ENCODE results near the gene JCAD. TPM values are rescaled to one million over a fixed set of nuclear protein-coding genes. Genes with fewer than 3 reads are reported as not detected.
"Not testable (repeated sequence)": the region's sequence is repeated elsewhere in the genome, so short reads cannot be mapped to it uniquely, and the experiment has no call there.

The JCAD gene
- total RNA-seq, 1 donor from 2014 or later: 3.2 TPM

DNA sequence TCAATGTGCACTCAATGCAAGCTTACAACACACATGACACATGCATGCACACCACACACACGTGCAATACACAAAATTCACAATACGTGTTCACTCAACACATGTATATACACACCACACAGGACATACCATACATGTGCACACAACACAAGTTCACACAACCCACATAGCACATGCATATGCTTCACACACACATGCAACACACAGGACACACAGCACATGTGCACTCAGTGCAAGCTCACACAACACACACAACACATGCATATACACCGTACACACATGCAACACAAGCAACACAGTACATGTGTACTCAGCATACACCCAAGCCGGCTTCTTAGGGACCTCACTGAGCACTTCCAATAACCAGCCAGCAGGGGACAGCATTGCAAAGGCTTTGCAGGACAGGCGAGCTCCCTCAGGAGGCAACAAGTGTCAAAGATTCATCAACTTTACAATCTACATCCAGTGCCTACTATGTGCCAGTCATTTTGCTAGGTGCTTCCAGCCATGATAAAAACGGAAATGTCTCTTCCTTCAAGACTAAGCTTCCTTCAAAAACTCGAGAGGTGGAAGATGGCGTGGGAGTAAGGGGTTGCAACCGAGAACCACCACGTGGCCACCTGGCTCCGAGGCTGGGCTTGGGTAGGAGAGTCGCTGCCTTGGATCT, 61.1 kb downstream of the JCAD start:
- intact Hi-C loops (cut with micrococcal nuclease): loop anchor here (1.0 to 10.0 kb wide), 4 partner anchors 29 to 593 kb away; no protein-coding TSS in a partner anchor

DNA sequence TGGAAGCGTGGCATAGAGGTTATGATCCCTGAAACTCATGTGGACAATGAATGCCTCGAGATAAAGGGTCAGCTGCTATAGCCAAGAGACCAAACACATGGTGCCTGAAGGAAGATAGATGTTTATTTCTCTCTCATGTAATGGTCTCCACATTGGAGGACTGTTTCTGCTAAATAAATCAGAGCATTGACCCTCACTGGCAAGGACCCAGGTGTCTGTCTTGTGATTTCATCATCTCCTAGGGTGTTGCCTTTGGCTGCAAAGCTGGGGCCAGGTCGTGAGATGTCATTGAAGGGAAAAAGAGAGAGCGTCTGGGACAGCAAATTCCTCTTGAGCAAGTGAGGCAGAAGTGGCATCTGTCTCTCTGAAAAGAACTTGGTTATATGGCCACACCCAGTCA, 64.6 kb downstream of the JCAD start:
- intact Hi-C loops (cut with micrococcal nuclease): loop anchor here (10.0 kb wide), 1 partner anchor 390 kb away; no protein-coding TSS in a partner anchor

DNA sequence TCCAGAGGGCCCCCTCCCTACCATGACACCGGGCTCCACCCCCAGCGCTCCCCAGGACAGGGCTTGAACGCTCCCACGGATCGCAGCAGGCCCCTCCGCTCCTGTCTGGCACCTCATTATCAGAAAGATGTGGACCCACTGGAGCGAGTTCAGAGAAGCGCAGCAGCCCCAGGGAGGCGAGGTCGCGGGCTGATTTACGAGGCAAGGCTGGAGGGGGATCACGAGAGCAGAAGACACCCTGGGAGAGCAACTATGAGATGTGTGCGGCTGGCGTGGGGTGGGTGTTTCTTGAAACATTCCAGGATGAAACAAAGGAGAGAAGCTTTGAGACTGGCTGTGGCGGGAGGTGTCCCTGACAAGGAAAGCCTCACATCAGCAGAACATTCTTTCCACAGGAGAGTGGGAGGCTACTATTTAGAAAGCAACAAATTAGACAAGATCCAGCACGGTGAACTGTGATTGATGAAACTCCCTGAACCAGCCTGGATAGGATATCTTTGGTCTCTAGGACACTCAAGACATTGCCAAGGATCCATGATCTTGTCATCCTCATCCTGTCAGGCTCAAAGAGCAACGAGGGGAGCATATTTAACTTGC, 66.0 kb downstream of the JCAD start:
- intact Hi-C loops (cut with micrococcal nuclease): loop anchor here (10.0 kb wide), 1 partner anchor 391 kb away; no protein-coding TSS in a partner anchor

DNA sequence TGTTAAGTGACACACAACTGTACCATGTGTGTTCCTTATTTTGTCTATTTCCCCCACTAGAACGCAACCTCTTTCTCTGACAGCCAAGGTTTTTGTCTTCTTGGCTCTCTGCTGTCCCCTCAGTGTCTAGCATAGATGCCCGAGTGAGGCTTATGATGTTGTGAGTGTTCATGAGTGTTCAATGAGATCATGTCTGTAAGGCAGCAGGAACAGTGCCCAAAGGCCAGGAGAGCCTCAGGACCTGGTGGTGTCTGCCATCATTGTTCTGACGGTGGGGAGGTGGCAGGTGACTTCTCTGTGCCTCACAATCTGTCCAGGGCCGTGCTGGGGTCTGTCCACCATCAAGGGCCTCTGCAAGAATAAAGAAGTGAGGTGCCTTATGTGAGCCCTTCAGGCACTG, 66.5 kb downstream of the JCAD start:
- intact Hi-C loops (cut with micrococcal nuclease): loop anchor here (10.0 kb wide), 1 partner anchor 392 kb away; no protein-coding TSS in a partner anchor

DNA sequence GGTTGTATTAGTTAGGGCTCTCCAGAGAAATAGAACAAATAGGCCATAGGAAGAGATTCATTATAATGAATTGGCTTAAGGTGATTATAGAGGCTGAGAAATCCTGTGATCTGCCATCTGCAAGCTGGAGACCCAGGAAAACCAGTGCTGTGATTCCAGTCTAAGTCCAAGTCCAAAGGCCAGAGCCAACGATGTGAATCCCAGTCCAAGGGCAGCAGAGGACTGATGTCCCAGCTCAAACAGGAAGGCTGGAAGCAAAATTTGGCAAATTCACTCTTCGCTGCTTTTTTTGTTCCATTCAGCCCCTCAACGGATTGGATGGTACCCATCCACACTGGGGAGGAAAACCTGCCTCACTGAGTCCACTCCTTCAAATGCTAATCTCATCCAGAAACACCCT, 68.0 kb downstream of the JCAD start:
- intact Hi-C loops (cut with micrococcal nuclease): loop anchor here (10.0 kb wide), 1 partner anchor 393 kb away; no protein-coding TSS in a partner anchor

DNA sequence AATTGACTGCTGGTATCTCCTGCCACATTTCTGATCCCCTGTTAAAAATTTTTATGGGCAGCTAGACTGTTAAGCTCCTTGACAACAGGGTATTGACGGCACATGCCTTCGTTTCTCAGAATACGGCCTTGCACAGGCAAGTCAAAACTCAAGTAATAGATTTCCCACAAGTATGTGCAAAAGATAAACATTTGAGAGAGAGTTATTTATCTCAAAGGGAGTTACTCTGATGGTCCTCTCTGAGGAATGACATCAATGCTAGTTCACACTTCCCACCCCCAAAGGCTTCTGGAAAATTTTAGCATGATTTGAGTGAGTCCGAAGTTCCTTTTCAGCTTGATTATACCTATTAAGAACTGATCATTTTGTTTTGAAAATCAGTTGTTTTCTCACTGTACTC, 71.9 kb downstream of the JCAD start:
- intact Hi-C loops (cut with micrococcal nuclease): no loop called here

DNA sequence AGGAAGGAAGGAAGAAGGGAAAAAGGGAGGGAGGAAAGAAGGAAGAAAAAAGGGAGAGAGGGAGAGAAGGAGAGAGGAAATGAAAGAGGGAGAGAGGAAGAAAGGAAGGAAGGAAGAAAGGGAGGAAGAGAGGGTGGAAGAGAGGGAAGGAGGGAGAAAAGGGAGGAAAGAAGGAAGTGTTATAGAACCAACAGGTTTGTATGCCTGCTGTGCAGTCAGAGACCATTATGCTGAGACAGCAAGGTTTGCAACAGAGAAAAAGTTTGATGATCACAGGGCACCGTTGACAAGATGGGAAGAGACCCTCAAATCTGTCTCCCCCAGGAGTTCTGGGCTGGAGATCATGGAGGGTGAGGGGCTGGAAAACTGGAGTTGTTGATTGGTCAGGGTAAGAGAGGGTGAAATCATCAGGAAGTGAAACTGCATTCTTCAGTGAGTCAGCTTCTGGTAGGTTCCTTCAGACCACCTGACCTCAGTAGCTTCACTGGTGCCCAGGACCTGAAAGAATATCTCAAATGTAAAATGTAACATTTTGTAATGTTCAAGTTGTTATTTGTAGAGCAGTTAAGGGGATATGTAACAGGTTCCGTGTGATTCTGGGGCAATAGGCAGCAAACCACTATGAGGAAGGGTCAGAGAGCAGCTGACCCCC, 76.3 kb downstream of the JCAD start:
- intact Hi-C loops (cut with micrococcal nuclease): no loop called here

DNA sequence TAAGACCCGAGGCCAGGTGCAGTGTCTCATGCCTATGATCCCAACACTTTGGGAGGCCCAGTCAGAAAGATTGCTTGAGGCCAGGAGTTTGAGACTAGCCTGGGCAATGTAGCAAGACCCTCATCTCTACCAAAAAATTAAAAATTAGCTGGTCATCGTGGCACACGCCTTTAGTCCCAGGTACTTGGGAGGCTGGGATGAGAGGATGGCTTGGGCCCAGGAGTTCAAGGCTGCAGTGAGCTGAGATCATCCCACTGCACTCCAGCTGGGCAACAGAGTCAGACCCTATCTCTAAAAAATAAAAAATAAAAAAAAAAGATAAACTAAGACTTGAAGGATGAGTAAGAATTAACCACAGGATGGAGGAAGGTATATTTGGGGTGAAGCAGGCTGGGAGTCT, 77.9 kb downstream of the JCAD start:
- intact Hi-C loops (cut with micrococcal nuclease): no loop called here

DNA sequence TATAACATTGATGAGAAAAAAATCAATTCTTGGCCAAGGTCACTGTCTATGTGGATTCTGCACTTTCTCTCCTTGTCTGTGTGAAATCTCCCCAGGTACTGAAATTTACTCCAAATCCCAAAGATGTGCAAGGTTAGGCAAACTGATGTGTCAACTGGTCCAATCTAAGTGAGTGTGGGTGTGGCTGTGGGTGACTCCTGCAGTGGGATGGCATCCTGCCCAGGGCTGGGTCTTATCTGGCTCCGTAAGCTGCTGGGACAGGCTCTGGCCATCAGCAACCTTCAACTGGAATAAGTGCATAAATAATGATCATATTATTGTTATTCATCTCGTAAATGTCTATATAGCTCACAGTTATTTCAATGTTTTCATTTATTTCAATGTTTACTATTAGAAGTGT, 79.3 kb downstream of the JCAD start:
- intact Hi-C loops (cut with micrococcal nuclease): no loop called here

DNA sequence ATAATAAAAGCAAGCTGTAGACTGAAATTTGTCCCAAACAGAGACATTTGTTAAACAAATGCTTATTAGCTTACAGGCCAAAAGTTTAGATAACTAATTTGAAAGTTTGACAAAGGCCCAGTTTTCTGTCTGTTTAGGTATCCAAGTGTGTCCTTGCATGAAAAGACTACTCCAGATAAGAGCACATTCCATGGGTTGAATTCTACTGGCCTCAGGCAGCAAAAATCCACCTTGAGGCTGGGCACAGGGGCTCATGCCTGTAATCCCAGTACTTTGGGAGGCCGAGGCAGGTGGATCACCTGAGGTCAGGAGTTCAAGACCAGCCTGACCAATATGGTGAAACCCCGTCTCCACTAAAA, 80.0 kb downstream of the JCAD start:
- intact Hi-C loops (cut with micrococcal nuclease): not testable (repeated sequence)

DNA sequence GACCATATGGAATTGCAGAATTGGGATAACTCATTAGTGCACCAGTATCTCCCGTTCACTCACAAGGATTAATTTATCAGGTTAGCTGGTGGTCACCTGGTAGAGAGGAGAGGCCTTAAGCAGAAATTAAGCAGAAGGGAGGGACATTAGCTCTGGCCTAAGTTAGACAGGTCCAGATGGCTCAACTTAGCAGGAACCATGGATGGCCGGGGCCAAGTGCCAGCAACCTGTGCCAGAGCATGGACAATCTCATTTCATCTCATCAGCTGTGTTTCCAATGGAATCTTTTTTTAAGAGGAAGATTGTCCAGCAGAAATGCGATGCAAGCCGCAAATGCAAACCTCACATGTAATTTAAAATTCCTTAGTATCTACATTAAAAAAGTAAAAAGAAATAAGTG, 82.2 kb downstream of the JCAD start:
- intact Hi-C loops (cut with micrococcal nuclease): no loop called here

DNA sequence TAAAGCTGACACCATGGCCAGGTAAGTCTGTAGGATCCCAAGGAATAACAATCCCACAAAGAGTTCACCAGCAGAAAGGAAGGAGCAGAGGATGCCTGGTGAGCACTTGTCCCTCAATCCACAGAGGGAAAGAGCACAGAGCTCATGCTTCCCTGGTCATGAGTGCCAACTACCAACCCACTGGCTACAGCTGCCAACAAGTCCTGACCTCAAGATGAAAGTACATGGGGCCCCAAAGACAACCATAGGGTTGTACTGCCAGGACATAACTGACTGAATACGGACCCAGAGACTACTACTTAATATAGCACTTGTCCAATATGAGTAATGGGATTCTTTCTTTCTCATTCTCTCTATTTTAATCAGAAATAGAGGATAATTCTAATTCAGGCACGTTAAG, 83.3 kb downstream of the JCAD start:
- intact Hi-C loops (cut with micrococcal nuclease): no loop called here

DNA sequence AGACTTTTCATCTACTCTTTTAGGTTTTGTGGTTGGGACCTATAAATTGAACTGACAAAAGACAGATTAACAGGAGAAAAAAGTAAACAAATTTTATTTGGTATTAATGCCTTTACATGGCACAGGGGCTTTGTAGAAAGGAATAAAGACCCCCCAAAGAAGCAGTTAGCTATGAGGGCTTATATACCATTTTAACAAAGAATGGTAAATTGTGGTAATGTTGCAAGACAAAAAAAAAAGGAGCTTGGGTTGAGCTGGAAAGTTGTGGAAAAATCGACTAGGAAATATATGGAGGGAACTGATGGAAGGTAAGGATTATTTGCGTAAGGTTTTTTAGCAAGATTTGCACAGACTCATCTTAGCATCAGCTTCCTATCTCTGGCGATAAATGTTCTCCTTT, 84.6 kb downstream of the JCAD start:
- intact Hi-C loops (cut with micrococcal nuclease): no loop called here

DNA sequence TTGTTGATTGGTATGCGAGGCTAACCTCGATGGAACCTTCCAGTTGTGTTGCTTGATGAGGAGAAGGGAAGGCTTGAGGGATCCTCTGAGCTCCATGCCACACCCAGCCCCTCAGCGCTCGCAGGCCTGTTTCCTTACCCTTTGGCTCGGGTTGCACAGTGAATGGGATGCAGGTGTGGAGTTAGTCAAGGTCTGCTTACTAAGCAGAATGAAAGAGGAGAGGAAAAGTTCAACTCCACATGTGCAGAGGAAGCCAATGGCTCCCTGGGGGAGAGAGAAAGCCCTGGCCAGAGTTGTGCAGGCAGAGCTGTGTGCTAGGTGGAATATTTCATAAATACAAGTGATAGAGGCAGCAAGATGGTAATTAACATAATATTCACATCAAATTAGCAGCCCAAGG, 85.5 kb downstream of the JCAD start:
- intact Hi-C loops (cut with micrococcal nuclease): no loop called here

DNA sequence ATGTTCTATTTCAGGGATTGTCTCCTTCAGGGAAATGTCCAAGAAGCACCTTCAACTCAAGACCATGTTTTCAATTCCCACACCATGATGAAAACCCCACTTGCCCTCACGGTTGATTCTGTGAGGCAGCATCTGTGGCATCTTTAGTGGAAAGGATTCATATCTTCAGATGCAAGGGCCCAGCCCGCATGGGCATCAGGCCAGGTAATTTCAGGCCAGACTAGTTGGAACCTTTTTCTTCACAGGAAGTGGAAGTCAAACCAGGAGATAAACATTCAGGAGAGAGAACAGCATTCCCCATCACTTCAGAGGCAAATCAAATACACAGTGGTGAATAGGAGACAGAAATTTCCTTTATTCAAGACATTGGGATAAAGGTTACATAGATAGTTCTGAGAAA, 88.8 kb downstream of the JCAD start:
- intact Hi-C loops (cut with micrococcal nuclease): no loop called here

DNA sequence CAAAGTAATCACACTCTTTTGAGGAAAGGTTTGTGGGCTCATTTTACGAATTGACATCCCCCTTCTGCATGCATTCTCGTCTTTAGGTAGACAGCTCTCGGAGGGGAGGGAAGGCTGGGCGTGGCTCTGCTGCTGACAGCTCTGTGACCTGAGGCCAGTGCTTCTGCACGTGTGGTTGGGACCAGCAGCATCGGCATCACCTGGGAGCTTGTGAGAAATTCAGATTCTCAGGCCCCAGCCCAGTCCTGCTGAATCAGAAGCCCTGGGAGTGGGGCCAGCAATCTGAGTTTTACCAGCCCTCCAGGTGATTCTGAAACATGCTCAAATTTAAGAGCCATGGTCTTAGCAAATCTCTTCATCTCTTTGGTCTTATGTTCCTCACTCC, 89.4 kb downstream of the JCAD start:
- intact Hi-C loops (cut with micrococcal nuclease): no loop called here

DNA sequence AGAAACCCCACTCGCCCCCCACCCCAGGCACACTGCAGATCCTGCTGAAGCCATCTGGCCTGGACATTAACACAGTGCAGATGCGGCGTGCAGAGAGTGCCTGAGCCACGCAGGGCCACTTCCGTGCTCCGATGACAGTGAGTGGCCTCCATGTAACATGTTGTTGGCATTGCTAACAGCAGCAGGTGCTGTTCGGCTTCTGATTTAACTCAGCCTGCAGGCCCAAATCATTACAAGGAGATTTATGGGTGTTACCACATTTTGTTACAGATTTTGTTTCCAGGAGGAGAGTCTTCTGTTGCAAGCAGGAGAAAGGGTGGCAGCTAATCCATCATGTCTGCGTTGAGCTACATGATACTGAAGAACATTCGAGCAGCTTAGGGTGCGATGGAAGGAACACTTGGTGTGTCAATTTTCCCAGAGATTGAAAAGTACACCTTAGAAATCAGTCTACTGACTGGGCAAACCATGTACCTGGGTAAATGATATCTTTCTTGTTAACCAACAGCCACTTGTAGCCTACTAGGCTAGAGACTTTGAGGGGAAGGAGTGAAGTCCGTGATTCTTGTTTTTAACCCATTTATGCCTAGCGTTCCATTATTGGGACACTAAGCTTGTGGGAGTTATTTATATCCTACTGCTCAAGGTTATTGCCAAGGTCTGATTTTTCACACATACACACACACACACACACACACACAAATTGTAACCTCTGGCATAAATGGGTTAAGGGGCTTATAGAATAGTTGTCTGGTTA, 90.0 kb downstream of the JCAD start:
- intact Hi-C loops (cut with micrococcal nuclease): no loop called here

DNA sequence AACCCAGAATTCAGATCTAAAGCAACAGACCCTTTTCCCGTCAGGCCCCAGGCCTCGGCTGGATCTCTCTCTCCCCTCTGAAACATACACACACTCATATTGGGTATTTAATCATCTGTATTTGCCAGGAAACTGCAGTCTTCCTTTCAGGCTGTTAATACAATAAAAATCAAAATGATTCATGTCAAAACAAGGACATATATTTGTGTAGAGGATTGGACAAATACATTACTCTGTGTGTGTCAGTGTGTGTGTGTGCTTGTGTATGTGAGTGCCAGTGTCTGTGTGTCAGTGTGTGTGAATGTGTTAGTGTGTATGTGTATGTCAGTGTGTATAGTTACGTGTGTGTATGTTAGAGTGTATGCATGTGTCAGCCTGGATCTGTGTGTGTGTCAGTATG, 90.8 kb downstream of the JCAD start:
- intact Hi-C loops (cut with micrococcal nuclease): no loop called here

DNA sequence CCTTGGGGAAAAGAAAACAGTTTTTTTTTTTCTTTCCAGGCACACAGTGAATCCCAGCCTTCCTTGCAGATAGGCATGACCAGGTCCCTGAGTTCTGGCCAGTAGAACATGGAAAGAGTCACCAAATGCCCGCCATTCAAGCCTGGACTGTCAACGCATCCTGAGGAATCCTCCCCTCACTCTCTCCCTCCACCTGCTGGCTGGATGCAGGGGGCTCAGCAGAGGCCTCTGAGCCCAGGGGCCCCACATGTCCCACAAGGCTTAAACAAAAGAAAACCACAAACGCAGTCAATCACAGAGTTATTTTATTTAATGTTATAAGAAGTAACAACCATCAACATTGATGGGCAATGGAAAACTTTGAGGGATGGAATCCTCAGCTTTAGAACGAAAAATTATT, 93.1 kb downstream of the JCAD start:
- intact Hi-C loops (cut with micrococcal nuclease): no loop called here

Measured in T-helper 2 cell treated with Interferon-gamma antibody and Interleukin-4, amounts not matched to agents 100 ng/mL and 5 ng/mL, for 36 hours (primary cell).